ENCODE results near the gene RCE1. TPM values are rescaled to one million over a fixed set of nuclear protein-coding genes. Genes with fewer than 3 reads are reported as not detected.

The RCE1 gene
- total RNA-seq, 1 donor from 2014 or later = 14.8 TPM

DNA sequence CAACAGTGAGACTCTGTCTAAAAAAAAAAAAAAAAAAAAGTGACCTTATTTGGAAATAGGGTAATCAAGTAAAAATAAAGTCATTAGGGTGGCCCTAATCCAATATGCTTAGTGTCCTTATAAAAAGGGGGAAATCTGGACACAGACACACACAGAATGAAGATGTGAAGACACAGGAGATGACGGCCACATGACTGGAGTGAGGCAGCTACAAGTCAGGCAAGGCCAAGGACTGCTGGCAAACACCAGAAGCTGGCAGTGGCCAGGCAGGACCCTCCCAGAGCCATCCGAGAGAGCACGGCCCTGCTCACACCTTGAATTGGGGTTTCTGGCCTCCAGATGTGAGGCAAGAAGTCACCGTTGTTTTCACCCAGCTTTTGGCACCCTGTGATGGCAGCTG lies 42.2 kb downstream of the RCE1 start:
- no peak for DNase-seq (ENCODE audit: low read depth, low spot score)

- DNase-seq (ENCODE audit: low read depth, low spot score) = no peak
Measured at GRCh38 chr11:66885950-66886440, 42.8 kb downstream of the RCE1 start.

GRCh38 chr11:66886671-66887221 lies 43.5 kb downstream of the RCE1 start:
- DNase-seq (ENCODE audit: low read depth, low spot score) = no peak

DNA sequence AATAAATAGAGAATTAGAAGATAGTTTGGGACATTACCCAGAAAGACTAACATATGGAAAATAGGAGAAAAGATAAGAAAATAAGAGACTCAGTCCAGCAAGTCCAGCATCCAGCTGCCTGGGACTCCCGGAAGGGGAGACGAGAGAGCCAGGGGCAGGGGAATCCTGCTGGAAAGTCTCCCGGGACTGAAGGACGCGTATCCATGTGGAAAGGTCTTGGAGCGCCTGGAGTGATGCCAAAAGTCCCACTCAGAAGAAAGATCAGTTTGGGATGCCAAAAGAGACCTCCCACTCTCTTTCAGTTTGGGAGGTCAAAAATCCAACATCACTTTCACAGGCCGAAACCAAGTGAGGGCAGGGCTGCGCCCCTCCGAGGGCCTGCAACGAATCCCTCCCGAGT lies 44.3 kb downstream of the RCE1 start:
- no peak for DNase-seq (ENCODE audit: low read depth, low spot score)

DNA sequence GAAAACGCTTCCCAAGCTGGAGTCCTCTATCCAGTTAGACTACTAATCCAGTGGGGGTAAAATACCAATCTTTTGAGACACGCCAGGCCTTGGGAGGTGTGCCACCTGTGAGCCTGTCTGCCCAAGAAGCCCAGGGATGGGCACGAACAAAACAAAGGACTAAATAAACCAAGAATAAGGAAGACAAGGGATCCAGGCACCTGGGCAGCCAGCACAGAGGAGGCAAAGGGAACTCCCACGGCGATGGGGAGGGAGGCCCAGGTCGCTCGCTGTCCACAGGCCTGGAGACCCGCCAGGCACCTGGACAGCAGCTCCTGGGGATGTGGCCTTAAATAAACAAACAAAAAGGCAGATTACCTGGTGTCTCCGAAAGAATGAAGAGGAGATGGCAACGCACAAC lies 45.0 kb downstream of the RCE1 start:
- DNase-seq (ENCODE audit: low read depth, low spot score) = no peak

DNA sequence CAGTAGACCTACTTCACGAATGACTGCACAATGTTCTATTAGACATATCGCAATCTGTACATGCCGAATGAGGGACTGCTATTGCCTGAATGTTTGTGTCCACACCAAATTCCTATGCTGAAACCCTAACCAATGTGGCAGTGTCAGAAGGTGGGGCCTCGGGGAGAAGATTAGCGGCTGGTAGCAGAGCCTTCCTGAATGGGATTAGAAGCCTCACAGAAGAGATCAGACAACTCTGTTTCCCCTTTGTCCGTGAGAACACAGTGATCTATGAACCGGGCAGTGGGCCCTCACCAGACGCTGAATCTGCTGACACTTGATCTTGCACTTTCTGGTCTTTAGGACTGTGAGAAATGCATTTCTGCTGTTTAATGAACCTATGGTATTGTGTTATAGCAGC lies 46.7 kb downstream of the RCE1 start:
- DNase-seq (ENCODE audit: low read depth, low spot score) = no peak

DNA sequence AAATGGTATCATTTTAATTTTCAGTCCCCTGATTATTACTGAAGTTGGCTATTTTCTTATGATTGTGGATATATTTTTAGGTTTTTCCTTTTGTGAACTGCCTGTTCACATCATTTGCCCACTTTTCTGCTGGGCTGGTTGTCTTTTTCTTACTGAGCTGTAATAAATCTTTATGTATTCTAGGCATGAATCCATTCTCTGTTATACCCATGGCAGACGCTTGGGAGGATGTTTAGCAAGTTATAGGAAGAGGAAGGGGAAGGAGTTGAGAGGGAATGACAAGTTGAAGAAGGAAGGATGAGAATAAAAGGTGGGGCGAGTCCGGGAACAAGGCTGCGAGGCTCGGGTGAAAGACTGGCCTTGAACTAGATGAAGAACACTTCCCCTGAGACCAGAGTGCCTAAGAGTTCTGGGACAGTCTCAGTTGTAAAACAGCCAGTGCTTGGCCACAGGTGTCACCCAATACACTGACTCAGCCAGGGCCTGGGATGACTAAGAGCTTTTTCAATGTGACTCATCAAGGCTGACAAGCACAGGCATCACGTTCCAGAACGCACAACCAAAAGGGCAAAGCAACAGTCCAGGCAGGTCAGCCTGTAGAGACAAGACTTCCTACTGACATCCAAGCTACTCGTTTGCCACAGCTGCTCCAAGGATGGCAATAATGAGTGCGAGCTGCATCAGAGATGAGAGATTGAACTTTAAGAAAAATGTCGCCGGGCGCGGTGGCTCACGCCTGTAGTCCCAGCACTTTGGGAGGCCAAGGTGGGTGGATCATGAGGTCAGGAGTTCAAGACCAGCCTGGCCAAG lies 48.8 kb downstream of the RCE1 start:
- peak; percentile 63 for DNase-seq (ENCODE audit: low read depth, low spot score)

DNA sequence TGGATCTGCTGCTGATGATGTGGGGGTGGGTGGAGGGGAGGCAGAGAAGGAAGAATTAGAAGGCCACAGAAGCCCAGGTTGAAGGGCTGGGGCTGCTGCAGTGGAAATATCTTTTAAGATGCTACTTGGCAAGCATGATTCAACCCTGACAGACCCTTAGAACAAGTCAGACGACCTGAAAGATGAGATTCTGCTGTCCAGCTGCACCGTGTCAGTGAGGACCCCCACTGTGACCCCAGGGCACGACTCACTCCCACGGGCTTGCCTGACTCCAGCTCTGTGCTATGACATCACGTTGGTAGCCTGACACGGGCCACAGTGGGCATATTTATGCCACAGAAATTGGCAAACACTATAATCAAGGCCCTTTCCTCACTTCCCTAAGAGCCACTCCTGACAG lies 49.7 kb downstream of the RCE1 start:
- DNase-seq (ENCODE audit: low read depth, low spot score) = no peak

DNA sequence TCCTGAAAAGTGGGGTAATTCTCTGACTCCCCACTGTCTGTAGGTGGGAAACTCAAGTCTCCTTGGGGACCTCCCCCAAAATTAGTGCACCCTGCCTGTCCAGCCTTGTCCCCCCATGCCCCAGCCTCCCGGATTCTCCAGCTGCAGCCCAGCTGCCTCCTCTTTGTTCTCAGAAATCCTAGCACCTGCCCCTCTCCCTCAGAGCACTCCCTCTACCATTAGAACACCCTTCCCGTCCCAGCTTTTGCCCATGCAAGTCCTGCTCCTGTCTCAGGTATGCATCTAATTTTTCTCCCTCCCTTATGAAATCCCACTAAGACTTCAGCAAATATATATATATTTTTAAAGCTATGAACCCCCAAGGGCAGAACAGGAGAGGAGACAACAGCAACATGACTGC lies 50.9 kb downstream of the RCE1 start:
- DNase-seq (ENCODE audit: low read depth, low spot score) = no peak

Other genes with a start within 250 kb of the RCE1 start
- 23.2 and 43.6 TPM in 2 replicates for gene RBM14, start 226.8 kb upstream of the RCE1 start, total RNA-seq
- gene RBM4, start 204.7 kb upstream of the RCE1 start, total RNA-seq = 124 and 181 TPM in 2 replicates
- 16.9 and 25.9 TPM in 2 replicates for gene RBM4B, start 165.6 kb upstream of the RCE1 start, total RNA-seq
- 34.0 and 67.0 TPM in 2 replicates for gene SPTBN2, start 114.2 kb upstream of the RCE1 start, total RNA-seq
- gene LRFN4, start 13.6 kb downstream of the RCE1 start, total RNA-seq = 20.8 and 24.1 TPM in 2 replicates
- gene PC, start 114.9 kb downstream of the RCE1 start, total RNA-seq = 6.9 and 27.3 TPM in 2 replicates
- not detected in 2 replicates for gene C11orf86, start 131.9 kb downstream of the RCE1 start, total RNA-seq
- 0.04 TPM in 1 of 2 replicates, not detected in the other for gene SYT12, start 179.7 kb downstream of the RCE1 start, total RNA-seq
- 4.2 and 10.6 TPM in 2 replicates for gene RHOD, start 213.4 kb downstream of the RCE1 start, total RNA-seq

Data from pulmonary artery endothelial cell (primary cell).